OCI-LY1 (cell line): Measurements from ENCODE around the gene ADAMTSL2.

Experiments used
- H2AFZ ChIP-seq: fragments of 200-600 bp; sonication (generic), shearing (Covaris generic); 2 replicates; pipeline ENCODE4 v1.6.0; 2014; ENCODE audit warnings: antibody characterized with exemption, mild to moderate bottlenecking, low read length
- H3F3A ChIP-seq: fragments of 200-600 bp; sonication (generic), shearing (Covaris generic); 2 replicates; pipeline ENCODE4 v1.6.0; 2014; ENCODE audit warnings: mild to moderate bottlenecking, antibody characterized with exemption, low read length, moderate library complexity; ENCODE audit not compliant: insufficient read depth
- H3K27ac ChIP-seq: fragments of 200-600 bp; sonication (generic); 2 replicates; pipeline ENCODE4 v1.5.1; 2014; ENCODE audit warnings: low read length, mixed run types, mild to moderate bottlenecking, low read depth; ENCODE audit not compliant: poor library complexity, severe bottlenecking
- H3K27me3 ChIP-seq: fragments of 200-600 bp; sonication (generic); 2 replicates; pipeline ENCODE4 v1.6.0; 2014; ENCODE audit warnings: antibody characterized with exemption, mild to moderate bottlenecking, low read length, moderate library complexity; ENCODE audit not compliant: insufficient read depth
- H3K36me3 ChIP-seq: fragments of 200-600 bp; sonication (generic); 2 replicates; pipeline ENCODE4 v1.6.1; 2014; ENCODE audit warnings: mild to moderate bottlenecking, antibody characterized with exemption, low read length, moderate library complexity, mixed read lengths; ENCODE audit not compliant: insufficient read depth
- H3K4me1 ChIP-seq: fragments of 200-600 bp; sonication (generic); 2 replicates; pipeline ENCODE4 v1.5.1; 2014; ENCODE audit warnings: mild to moderate bottlenecking, low read length, moderate library complexity; ENCODE audit not compliant: insufficient read depth, severe bottlenecking
- H3K4me2 ChIP-seq: fragments of 200-600 bp; sonication (generic), shearing (Covaris generic); 2 replicates; pipeline ENCODE4 v1.6.1; 2014; ENCODE audit warnings: low read length
- H3K4me3 ChIP-seq: fragments of 200-600 bp; sonication (generic); 2 replicates; pipeline ENCODE4 v1.5.1; 2014; ENCODE audit warnings: low read length, low read depth, mild to moderate bottlenecking, mixed read lengths; ENCODE audit not compliant: poor library complexity, severe bottlenecking
- H3K79me2 ChIP-seq: fragments of 200-600 bp; shearing (Covaris generic); 2 replicates; pipeline ENCODE4 v1.6.1; 2016; ENCODE audit warnings: mixed run types, low read length, mixed read lengths; ENCODE audit not compliant: insufficient read depth
- H3K9ac ChIP-seq: fragments of 200-600 bp; sonication (generic), shearing (Covaris generic); 2 replicates; pipeline ENCODE4 v1.6.1; 2014; ENCODE audit warnings: mild to moderate bottlenecking, low read length, mixed read lengths
- H3K9me2 ChIP-seq: fragments of 200-600 bp; sonication (generic), shearing (Covaris generic); 2 replicates; pipeline ENCODE4 v1.6.1; 2014; ENCODE audit warnings: low read depth, mild to moderate bottlenecking, low read length, mixed read lengths
- H3K9me3 ChIP-seq: fragments of 200-600 bp; shearing (Covaris generic); 2 replicates; pipeline ENCODE4 v1.6.1; 2014; ENCODE audit warnings: low read length, mixed read lengths
- H4K20me1 ChIP-seq: fragments of 200-600 bp; sonication (generic), shearing (Covaris generic); 2 replicates; pipeline ENCODE4 v1.6.0; 2016; ENCODE audit warnings: mild to moderate bottlenecking, low read length; ENCODE audit not compliant: insufficient read depth
- EZH2 ChIP-seq: fragments of 200-600 bp; sonication (generic), shearing (Covaris generic); IDR thresholded peaks from 2 replicates; pipeline ENCODE4 v1.8.0; 2017; ENCODE audit warnings: borderline replicate concordance, mixed run types, mild to moderate bottlenecking, antibody characterized with exemption, low read length, moderate library complexity, mixed read lengths
- TF ChIP-seq, protein P1 (sequence below): fragments of 200-600 bp; sonication (generic), shearing (Covaris generic); IDR thresholded peaks from 2 replicates; pipeline ENCODE4 v1.5.1; 2017; ENCODE audit warnings: mild to moderate bottlenecking, antibody characterized with exemption, low read length, moderate library complexity, mixed read lengths

ADAMTSL2 gene

GRCh38 chr9:133570691-133571080, 36.2 kb downstream of the ADAMTSL2 start:
- no peaks in the 10 kb centered on the region for H3F3A ChIP-seq
- H3K4me2 ChIP-seq = no peak overlapping the region
- no peak overlapping the region for H2AFZ ChIP-seq
- H3K4me3 ChIP-seq = no peak overlapping the region
- no peaks in the 10 kb centered on the region for H3K9me2 ChIP-seq
- H4K20me1 ChIP-seq = no peaks in the 10 kb centered on the region
- no peak overlapping the region for H3K9ac ChIP-seq
- no peaks in the 10 kb centered on the region for H3K36me3 ChIP-seq
- no peaks in the 10 kb centered on the region for H3K4me1 ChIP-seq
- H3K9me3 ChIP-seq = no peaks in the 10 kb centered on the region
- H3K27ac ChIP-seq = no peak overlapping the region
- no peak for TF ChIP-seq EZH2
- no peaks in the 10 kb centered on the region for H3K79me2 ChIP-seq
- H3K27me3 ChIP-seq = peaks cover 5% of the 10 kb centered on the region; the same call in 1 of the 2 replicates

- H3K4me2 ChIP-seq = no peak overlapping the region
- H3K9ac ChIP-seq = no peak overlapping the region
- no peaks in the 10 kb centered on the region for H3K4me1 ChIP-seq
- H3K27ac ChIP-seq = no peak overlapping the region
- H3K36me3 ChIP-seq = no peaks in the 10 kb centered on the region
- H3F3A ChIP-seq = no peaks in the 10 kb centered on the region
- H3K79me2 ChIP-seq = no peaks in the 10 kb centered on the region
- H4K20me1 ChIP-seq = no peaks in the 10 kb centered on the region
- no peaks in the 10 kb centered on the region for H3K9me2 ChIP-seq
- H3K4me3 ChIP-seq = no peak overlapping the region
- TF ChIP-seq EZH2 = no peak
- TF ChIP-seq, protein P1, sequence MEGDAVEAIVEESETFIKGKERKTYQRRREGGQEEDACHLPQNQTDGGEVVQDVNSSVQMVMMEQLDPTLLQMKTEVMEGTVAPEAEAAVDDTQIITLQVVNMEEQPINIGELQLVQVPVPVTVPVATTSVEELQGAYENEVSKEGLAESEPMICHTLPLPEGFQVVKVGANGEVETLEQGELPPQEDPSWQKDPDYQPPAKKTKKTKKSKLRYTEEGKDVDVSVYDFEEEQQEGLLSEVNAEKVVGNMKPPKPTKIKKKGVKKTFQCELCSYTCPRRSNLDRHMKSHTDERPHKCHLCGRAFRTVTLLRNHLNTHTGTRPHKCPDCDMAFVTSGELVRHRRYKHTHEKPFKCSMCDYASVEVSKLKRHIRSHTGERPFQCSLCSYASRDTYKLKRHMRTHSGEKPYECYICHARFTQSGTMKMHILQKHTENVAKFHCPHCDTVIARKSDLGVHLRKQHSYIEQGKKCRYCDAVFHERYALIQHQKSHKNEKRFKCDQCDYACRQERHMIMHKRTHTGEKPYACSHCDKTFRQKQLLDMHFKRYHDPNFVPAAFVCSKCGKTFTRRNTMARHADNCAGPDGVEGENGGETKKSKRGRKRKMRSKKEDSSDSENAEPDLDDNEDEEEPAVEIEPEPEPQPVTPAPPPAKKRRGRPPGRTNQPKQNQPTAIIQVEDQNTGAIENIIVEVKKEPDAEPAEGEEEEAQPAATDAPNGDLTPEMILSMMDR = no peak
- no peak overlapping the region for H2AFZ ChIP-seq
- no peaks in the 10 kb centered on the region for H3K9me3 ChIP-seq
- peaks cover 5% of the 10 kb centered on the region; the same call in 1 of the 2 replicates for H3K27me3 ChIP-seq
Observed at GRCh38 chr9:133571391-133571890, 36.9 kb downstream of the ADAMTSL2 start.

DNA sequence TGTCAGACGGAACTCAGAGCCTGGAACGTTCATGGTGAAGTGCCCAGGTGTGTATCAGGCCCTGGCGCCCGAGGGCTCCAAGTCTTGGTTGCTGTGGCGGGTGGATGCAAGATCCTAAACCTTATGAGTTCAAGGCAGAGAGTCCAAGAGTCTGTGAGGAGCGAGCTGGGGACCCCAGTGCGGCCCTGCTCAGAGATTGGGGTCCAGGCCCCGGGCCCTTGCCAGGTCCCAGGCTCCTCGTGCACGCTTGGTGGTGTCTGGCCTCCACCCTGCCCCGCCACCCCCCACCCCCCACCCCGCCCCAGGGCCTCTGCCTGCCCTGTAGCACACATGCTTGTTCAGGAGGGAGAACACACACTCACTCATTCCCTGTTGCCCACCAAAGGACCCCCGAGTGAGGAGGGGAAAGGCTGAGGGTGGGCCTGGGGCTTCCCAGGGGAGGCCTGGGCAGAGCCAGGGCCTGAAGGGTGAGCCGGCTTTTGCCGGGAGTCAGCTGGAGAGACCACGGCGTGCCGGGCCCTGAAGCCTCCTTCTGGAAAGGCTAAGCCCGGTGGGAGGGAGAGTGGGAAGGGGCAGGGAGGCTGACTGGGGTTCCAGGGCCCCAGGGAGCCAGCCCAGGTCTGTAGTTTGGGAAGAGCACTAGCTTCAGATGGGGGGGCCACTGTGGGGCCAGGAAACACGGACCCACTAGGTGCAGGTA, 37.5 kb downstream of the ADAMTSL2 start:
- no peaks in the 10 kb centered on the region for H4K20me1 ChIP-seq
- H3K36me3 ChIP-seq = no peaks in the 10 kb centered on the region
- no peak overlapping the region for H3K9ac ChIP-seq
- no peaks in the 10 kb centered on the region for H3K9me2 ChIP-seq
- no peak overlapping the region for H3K4me3 ChIP-seq
- H2AFZ ChIP-seq = no peak overlapping the region
- peaks cover 5% of the 10 kb centered on the region; the same call in 1 of the 2 replicates for H3K27me3 ChIP-seq
- no peaks in the 10 kb centered on the region for H3K9me3 ChIP-seq
- no peak overlapping the region for H3K27ac ChIP-seq
- H3K4me1 ChIP-seq = no peaks in the 10 kb centered on the region
- H3K4me2 ChIP-seq = no peak overlapping the region
- no peaks in the 10 kb centered on the region for H3K79me2 ChIP-seq
- H3F3A ChIP-seq = no peaks in the 10 kb centered on the region
- TF ChIP-seq, protein P1 = no peak
- TF ChIP-seq EZH2 = no peak
